Sigmoid colon (tissue), 4 donors: ENCODE results near the gene GDF10.

Experiments used
- EP300 ChIP-seq, 4 donors: sonication (generic); formaldehyde crosslinking; IDR thresholded peaks; one replicate each; pipeline ENCODE4 v1.6.1; 2017; ENCODE audit warnings: antibody characterized with exemption in 4 of 4
- POLR2A ChIP-seq, 2 donors: fragments of 450-650 bp; IDR thresholded peaks; one replicate each; pipeline ENCODE4 v1.6.1; 2016; ENCODE audit warnings: antibody characterized with exemption in 2 of 2, mild to moderate bottlenecking in 2 of 2, moderate library complexity in 2 of 2

GRCh38 chr10:47323087-47323486 lies 23.1 kb downstream of the GDF10 start:
- no peak for TF ChIP-seq EP300 (IDR thresholded peaks at IDR 0.05)
- no peak for TF ChIP-seq POLR2A (IDR thresholded peaks at IDR 0.05)
